Ishikawa (cell line): ENCODE results near the gene SPATA32.

ENCODE experiments used
- MAX ChIP-seq: IDR thresholded peaks from 2 replicates; pipeline ENCODE4 v1.6.1; 2012
- RAD21 ChIP-seq: IDR thresholded peaks from 2 replicates; pipeline ENCODE4 v1.6.1; 2012; ENCODE audit warnings: low read depth
- YY1 ChIP-seq: IDR thresholded peaks from 2 replicates; pipeline ENCODE4 v1.6.1; 2012; ENCODE audit warnings: low read depth

GRCh38 chr17:45263477-45263860 is 1.6 kb upstream of the SPATA32 start:
- TF ChIP-seq MAX (no peak), RAD21 (no peak), YY1 (no peak)
